Testis (tissue), 2 donors: ENCODE measurements around the gene RPL9.

ENCODE experiments used
- CTCF ChIP-seq, 3 experiments: fragments of 450-650 bp in 2 of 3; fragments of 200-600 bp in 1 of 3; sonication (generic) in 1 of 3; IDR thresholded peaks; one replicate each; pipeline ENCODE4 v1.5.1; 2016 to 2019; ENCODE audit warnings: antibody characterized with exemption in 3 of 3, mild to moderate bottlenecking in 2 of 3, moderate library complexity in 1 of 3
- POLR2A ChIP-seq: fragments of 450-650 bp; IDR thresholded peaks from one replicate; pipeline ENCODE4 v1.6.1; 2017; ENCODE audit warnings: antibody characterized with exemption, mild to moderate bottlenecking, moderate library complexity

GRCh38 chr4:39498727-39499020 is 40.0 kb upstream of the RPL9 start:
- TF ChIP-seq CTCF (IDR thresholded peaks at IDR 0.05) (no peak), POLR2A (no peak)
